ENCODE measurements around the gene SLCO4A1. TPM values are rescaled to one million over a fixed set of nuclear protein-coding genes. Genes with fewer than 3 reads are reported as not detected.

The SLCO4A1 gene
- total RNA-seq, 1 donor from 2014 or later: 3.6 TPM

DNA sequence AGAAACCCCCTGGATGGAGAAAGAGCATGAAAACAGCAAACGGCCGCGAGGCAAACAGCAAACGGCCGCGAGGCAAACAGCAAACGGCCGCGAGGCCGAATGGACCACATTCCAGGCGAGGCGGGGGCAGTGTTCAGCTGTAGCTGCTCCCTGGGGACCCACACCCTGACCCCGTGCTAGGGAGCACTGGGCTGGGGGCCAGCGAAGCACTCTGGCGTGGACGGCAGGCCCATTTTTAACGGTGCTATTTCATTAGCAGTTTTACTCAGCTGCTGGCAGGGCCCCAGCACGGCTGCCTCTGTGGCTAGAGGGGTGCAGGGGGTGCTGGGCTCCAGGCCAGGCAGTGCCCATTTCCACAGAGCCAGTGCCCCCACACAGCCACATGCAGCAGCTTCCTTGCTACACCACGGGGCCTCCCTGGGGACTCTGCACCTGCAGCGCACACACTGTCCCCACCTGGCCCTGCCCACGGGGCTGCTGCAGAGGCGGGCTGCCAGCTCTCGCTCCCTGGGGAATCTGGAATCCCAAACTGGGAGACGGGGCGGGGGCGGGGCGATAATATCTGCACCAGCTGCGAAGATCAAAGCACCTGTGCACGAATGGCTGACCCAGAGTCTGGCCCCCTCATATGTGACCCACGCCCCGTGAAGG lies 35.6 kb upstream of the SLCO4A1 start:
- no peak for DNase-seq (ENCODE audit: low read depth, low spot score)

DNA sequence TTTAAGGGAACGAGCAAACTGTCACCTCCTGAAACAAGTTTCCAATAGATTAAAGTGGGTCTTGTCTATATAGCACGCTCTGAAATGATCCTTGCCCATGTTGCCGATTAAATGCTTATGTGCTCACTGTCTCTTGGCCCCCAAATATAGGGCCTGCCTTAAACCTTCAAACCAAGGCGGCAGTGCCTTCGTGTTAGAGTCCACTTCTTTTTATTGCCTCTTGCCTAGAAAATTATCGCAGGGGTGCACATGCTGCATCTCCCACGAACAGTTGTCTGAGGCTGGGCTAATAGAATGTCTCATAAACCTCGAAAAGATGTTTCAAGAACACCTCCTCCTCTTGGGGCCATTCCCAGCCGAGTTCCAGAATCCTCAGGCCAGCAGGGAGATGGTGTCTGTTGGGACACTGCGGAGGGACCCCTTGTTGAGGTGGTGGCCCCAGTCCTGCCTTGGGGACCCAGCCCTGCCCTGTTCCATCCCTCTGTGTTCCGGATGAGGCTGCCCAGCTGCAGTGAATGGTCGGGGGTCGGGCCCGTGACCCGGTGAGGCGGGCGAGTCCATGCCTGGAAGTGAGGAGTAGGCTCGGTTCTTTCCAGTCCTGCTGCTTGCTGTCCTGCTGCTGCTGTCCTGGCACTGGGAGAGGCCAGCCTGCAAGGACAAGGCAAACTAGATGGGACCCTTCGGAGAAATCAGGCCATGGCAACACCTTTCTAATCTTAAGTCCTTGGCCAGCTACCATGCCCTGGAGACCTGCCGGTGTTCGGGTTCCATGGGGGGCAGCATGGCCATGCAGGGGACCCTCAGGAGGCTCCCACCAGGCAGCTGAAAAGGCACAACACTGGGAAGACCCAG lies 34.7 kb upstream of the SLCO4A1 start:
- DNase-seq (ENCODE audit: low read depth, low spot score): no peak

DNA sequence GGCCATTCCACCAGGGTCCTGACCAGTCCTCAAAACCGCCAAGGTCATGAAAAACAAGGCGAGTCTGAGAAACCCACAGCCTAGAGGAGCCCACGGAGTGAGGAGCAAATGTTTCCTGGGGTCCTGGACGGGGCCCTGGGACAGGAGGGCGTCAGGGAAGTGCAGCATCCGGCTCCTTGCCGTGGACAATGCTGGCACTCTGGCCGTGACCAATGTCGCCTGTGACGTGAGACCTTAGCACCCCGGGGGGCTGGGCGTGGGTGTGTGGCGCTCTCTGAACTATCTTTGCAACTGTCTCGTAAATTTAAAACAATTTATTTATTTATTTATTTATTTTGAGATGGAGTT lies 34.1 kb upstream of the SLCO4A1 start:
- DNase-seq (ENCODE audit: low read depth, low spot score): no peak

DNA sequence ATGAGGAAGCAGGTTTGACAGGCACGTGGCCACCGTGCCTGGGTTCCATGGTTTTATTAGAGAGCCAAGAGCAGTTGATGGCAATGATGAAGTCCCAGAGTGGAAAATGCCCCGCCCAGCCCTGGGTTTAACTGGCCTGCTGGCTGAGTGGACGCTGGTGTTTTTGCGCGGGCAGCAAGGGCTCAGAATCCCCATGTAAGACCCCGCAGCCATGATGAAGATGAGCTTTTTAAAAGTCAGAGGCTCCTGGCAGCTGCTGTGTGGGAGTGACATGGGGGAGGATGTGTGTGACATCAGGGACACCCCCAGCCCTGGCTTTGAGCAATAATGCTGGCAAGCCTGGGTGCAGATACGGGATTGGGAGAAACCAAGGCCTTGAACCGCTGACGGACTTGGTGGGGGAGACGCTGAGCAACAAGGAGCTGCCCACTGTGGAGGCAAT lies 33.0 kb upstream of the SLCO4A1 start:
- no peak for DNase-seq (ENCODE audit: low read depth, low spot score)

DNA sequence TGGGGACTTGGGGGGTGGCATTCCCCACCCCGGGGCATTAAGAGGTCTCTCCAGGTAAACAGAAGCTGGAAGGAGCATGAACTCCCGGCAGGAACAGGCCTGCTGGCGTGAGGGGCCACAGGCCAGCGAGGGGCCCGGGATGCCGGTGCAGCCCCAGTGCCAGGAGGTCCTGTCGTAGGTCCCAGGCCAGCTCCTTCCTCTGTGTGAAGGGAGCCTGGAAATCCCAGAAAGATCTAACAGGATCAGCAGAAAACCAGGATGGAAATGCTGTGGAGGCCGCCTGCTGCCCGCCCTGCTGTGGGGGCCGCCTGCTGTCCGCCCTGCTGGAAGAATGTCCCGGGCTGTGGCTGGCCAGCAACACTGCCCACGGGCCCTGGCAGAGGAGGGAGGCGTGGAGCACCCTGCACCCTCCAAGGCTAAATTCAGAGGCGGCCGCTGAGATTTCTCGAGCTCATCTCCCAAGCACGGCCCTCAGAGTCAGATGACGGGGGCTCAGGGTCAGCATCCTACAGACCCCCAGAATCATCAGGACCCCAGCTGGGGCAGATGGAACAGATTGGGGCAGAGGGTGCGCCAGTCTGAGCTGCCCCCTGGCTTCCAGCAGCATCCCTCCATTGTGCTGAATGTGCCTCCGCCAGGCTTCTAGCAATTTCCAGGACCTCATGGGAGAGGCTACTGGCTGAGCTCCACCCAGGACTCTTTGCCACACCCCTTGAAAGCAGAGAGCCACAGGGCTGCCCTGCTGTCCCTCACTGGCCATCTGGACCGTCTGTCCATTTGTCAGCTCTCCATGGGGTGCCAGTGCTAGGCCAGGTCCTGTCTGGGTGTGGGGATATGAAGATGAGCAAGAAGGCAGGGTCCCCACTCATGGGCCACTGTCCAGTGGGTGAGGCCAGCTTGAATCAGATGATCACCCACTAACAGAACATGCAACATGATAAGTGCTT lies 32.2 kb upstream of the SLCO4A1 start:
- DNase-seq (ENCODE audit: low read depth, low spot score): no peak

DNA sequence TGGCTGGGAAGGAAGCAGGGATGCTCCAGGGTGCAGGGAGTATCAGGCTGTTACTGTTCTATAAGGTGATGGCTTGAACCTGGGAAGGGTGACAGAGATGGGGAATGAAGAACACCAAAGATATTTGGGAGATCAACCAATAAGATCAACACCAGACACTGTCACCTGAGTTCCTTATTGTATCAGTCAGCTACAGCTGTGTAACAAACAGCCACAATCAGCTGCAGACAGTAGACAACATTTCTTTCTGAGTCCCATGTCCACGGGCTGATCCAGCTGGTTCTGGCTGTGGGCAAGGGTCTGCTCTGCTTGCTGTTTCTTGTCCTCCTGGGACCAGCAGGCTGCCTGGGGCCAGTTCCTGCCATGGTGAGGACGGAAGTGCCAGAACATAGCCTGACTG lies 31.3 kb upstream of the SLCO4A1 start:
- no peak for DNase-seq (ENCODE audit: low read depth, low spot score)

DNA sequence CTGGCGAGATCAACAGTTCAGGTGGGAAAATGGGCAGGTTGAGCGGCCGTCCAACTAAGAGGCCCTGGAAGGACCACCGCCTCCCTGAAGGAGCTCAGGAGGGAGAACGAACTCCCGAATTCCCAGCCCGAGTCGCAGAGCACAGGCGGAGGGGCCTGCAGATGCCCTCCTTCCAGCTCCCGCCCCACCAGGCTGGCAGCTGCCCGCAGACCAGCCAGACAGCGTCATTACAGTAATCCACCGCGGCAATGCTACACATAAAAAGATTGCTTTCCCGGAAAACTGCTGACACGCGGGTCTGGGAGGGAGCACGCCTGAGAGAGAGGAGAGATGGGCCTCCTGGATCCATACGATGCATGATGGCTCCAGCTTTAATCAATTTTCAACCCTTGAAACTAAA lies 30.5 kb upstream of the SLCO4A1 start:
- no peak for DNase-seq (ENCODE audit: low read depth, low spot score)

DNA sequence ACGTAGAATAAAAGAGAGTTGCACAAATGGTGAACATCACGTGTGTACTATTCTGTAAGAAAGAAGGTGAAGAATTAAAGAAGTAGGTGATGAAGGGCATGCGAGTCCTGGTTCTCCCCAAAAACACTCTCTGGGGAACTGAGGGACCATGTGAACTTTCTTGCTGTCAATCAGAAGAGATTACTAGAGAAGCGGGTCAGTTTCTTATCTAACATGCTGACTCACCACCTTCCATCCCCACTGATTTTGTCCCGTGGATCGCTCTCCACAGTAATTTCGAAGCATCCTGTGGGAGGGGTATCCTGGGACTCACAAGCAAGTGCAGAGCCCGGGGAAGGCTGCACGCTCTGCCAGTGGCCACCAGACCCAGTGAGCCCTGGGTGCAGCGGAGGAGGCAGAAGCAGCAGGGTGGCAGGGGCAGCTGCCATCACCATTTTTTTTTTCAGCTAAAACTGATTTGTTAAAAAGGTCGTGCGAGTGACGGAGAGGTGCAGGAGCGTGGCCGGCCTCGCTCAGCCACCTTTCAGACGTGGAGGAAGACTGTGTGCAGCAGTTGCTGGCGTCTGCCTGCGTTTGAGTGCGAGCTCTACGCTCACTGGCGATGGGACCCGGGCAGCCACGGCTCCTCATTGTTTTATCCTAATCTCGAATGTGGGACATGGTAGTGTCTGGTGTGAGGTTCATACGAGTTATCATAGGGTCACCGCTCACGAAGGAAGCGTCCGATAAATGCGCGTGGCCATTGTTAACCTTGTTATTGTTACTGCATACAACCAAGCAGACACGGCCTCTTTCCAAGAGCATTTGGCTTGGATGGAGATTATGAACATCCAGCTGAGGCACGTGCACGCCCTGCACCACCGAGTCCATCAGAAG lies 28.0 kb upstream of the SLCO4A1 start:
- DNase-seq (ENCODE audit: low read depth, low spot score): no peak

DNA sequence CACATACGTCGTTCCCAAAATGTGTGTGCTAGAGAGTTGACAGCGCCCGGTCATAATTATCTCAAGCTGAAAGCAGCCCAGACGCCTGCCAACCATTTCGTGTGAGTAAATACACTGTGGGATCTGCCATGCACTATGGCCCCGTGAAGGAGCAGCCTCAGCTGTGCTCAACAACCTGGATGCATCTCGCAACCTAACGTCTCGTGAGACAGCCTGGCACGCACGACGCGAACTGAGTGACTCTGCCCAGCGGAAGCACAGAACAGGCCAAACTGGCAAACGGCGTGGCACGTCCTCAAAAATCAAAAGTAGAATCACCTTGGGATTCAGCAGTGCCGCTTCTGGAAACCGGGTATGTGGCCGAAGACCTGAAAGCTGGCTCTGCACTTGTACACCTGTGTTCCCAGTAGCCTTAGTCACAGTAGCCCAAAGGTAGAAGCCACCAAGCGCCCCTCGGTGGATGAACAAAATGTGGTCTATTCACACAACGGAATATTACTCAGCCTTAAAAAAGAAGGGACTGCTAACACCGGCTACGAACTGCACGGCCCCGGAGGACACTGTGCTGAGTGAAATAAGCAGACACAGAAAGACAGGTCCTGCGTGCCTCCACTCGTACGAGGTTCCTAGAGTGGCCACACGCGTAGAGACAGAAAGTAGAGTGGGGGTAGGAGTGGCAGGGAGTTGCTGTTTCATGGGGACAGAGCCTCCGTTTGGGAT lies 27.2 kb upstream of the SLCO4A1 start:
- DNase-seq (ENCODE audit: low read depth, low spot score): no peak

DNA sequence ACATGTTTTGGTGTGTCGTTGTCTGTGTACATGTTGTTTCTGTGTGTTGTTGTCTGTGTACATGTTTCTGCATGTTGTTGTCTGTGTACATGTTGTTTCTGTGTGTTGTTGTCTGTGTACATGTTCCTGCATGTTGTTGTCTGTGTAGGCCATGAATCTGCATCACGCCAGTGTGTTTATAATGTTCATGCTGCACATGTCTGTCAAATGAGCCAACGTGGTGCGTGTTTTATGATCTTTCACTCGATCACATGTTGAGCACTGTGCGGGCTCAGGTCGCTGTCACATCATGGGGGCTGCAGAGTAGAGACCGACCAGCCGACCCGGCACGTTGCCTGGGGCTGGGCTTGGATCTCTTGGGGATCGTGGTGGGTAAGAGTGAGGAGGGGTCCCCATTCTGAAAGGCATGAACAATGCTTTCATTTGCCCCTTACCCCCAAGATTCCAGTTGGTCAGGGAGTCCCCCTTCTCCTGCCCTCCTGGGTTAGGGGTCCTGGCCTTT lies 26.5 kb upstream of the SLCO4A1 start:
- DNase-seq (ENCODE audit: low read depth, low spot score): no peak

DNA sequence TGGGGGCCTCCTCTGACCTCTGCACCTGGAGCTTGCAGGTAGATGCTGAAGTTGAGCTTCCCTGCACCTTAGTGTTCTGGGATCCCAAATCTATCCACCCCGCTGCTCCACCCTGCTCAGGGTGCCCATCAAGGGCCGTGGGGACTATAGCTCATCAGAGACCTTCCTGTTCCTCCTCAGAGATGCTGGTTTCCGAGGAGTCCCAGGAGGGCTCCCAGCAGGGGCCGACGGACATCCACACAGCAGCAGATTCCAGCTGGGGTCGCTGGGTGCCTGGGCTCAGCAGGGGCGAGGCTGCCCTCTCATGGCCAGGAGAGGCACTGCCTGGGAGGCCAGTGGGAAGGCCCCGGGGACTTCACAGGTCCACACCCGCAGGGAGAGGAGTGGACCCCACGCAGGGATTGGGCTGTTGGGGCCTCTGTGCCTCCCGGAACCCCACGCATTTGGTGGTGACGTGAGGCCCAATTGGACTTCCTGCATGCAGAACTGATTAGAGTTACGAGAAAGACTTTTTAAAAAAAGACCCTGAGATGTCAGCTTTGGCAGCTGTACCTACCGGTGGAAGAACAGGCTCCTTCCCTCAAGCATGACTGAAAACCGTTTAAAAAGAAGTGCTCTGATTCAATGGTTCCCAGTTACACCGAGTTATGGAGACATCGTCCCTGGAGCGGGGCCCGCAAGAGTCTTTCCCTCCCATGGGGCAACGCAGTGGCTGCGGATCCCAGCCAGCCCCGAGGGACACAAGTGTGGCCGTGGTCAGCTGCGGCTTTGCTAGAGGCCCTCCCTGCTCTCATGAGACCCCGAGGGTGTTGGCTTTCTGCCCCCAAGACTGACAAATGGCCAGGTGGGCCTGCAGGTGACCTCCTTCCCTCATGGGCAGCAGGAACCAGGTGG lies 25.3 kb upstream of the SLCO4A1 start:
- peak; percentile 32 for DNase-seq (ENCODE audit: low read depth, low spot score)

DNA sequence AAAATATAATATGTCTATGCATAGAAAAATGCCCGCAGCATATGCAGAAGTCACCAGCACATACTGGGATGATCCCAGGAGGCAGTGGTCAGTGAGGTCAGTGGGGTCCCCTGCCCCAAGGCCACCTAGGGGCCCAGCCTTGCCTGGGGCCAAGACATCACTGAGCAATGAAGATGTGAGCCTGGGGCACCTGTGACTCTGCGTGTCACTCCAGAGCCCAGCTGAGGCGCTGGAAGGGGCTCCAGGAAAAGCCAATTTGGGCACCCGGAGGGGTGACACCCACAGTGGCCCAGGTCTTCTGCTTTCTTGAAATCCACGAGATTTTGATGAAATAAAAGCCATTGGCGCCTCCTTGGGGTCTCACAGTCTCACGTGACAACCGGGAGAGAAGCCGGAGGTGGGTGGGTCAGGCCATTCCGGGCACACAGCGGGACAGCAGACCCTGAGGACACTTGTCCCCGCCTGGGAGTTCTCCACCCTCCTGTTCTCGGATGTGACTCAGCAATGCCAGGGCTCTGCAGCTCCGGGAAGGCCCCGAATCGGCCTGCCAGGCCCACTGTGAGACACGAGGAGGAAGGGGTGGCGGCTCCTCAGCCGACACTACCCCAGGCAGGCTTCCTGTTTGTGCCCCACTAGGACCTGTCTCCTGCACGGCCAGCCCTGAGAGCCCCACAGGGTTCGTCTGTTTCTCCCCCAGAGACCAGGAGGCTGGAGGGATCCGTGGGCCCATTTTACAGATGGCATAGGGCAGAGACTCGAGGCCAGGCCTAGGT lies 24.4 kb upstream of the SLCO4A1 start:
- peak; percentile 4 for DNase-seq (ENCODE audit: low read depth, low spot score)

DNA sequence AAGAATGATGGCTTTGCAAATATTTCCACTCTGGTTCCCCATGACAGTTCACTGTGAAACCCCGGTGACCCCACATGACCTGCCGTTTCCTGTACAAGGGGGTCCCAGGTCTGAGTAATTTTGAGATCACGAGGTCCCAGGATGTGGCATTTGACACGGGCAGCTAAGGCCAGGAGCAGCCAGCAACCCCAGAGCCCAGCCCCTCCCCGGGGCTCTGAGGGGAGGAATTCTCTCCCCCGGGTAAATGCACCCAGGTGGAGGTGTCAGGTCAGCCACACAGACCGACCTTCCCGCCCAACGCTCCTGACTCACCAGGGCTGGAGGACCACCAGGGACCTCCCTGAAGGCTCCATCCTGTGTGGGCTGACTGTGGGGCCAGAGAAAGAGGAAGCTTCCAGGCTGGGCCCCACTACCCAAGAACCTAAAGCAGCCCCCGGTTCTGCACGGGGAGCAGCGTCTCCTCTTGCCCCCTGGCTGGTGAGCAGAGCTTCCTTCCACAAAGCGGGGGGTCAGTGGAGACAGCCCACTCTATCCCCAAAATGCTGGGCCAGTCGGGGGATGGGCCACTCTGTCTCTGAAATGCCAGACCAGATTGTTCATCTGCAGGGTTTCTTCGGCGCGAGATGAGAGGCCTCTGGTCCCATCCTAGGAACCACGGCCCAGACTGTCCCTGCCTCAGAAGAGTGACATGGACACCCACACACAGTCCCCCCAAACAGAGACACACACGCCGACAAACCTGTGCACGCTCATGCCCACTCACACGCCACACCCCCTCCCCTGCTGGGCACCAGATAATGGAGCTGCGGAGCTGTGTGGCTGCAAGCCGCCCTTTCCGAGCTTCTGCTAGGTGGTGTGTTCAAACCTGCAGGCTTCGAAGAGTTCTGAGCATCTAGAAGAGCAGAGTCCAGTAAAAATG lies 23.4 kb upstream of the SLCO4A1 start:
- DNase-seq (ENCODE audit: low read depth, low spot score): no peak

DNA sequence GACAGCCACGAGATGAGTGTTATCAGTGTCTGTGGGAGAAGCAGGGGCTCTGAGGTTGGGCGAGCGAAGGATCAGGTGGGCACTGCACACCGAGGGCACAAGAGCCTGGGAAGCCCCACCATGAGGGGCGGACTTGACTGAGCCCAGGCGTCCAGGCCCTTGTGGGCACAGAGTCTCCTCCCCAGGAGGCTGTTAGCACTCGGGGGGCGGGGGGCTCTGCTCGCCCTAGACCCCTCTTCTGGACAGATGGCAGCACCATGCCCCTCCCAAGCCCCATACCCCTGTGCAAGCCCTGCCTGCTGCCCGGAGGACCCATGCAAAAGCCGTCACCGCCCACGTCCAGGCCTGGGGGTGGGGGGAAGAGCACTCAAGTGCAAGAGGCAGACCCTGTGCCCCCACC lies 21.7 kb upstream of the SLCO4A1 start:
- no peak for DNase-seq (ENCODE audit: low read depth, low spot score)

DNA sequence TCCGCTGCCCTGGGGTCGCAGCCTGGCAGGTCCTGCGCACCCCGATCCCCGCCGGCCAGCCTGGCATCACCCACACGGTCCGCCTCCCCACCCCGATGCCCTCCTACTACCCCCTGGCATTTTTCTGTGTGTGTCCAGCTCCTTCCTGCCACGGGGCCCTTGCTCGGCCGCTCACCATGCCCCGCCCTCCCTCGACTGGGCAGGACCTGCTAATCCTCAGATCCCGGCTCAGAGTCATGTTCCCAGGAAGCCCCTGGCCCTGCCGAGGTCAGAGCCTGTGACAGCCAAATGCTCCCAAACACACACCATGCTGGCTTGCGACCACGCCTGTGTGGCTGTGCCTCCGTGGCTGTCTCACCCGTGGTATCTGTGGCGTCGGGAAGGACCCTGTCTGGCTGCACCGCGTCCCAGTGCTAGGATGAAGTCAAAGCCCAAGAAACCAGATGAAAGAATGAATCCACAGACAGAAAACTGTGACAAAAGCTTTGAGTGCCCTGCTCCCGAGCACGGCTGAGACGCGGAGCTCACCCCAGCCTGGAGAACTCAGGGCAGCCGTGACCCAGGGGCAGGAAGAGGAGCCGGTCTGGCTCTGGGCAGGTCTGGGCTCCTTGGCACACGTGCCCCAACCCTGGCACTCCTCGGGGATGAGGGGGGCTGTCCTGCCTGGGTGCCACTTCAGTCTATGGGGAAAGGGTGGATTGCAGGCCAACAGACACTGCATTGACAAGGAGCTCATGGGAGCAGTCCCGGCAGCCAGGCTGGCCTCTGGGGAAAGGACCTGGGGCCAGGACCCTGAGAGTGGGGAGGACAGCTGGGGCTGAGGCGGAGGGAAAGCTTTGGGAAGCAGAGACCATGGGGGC lies 20.8 kb upstream of the SLCO4A1 start:
- DNase-seq (ENCODE audit: low read depth, low spot score): no peak

DNA sequence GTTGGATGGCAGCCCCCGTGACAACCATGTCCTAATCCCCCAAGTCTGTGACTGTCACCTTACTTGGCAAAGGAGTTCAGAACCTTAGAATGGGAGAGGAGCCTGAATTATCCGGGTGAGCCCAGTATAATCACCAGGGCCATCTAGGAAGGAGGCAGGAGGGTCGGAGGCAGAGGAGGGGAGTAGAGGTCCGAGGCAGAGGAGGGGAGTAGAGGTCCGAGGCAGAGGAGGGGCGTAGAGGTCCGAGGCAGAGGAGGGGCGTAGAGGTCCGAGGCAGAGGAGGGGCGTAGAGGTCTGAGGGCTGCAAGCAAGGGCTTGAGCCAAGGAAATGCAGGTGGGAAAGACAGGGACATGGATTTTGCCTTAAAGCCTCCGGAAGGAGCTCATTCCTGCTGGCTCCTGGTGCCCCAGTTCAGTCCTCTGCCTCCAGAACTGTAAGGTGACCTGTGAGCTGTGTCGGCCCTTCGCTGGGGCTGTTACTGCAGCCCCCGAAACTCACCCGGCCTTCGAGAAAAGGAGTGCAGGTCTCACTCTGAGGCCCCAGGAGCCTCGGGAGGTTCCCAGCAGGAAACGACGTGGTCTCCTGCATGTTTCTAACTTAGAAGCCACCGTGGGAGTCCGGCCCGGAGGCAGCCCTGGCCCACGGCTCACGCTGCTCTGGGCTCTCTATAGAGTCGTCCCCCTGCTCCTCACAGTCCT lies 20.0 kb upstream of the SLCO4A1 start:
- DNase-seq (ENCODE audit: low read depth, low spot score): no peak

Data from pulmonary artery endothelial cell (primary cell).